ENCODE results near the gene GOLGA3.

Gene GOLGA3

DNA sequence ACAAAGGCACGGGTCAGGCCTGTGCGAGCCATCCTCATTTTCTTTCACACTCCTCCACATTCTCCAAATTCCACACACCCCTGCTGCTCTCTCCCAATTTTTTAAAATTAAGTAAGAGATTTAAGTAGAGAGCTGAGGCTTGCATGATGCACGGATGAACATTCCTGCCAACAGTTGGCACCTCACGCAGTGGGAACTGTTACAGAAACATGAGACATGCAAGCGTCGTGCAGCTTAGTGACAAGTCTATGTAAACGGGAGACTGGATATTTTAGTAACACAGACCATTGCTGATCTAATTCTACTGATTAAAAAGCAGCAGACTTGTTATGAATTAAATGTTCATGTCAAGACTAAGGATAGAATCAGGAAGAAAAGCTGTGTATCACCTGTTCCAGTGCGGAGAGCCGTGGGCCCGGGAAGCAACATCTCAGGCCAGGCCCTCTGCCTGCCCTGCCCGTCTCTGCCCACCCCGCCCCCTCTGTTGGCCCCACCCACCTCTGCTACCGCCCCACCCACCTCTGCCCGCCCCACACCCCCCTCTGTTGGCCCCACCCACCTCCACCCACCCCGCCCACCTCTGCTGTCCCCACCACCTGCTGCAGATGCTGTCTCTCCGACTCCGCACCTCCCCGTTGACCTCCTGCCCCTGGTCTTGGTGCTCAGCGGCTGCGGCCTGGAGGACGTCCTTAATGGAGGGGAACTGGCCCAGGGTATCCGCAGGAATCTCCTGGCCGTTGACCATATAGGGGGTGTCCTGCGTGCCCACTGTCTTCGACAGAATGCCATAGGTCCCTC lies 21.2 kb downstream of the GOLGA3 start:
- TF ChIP-seq, protein P1, sequence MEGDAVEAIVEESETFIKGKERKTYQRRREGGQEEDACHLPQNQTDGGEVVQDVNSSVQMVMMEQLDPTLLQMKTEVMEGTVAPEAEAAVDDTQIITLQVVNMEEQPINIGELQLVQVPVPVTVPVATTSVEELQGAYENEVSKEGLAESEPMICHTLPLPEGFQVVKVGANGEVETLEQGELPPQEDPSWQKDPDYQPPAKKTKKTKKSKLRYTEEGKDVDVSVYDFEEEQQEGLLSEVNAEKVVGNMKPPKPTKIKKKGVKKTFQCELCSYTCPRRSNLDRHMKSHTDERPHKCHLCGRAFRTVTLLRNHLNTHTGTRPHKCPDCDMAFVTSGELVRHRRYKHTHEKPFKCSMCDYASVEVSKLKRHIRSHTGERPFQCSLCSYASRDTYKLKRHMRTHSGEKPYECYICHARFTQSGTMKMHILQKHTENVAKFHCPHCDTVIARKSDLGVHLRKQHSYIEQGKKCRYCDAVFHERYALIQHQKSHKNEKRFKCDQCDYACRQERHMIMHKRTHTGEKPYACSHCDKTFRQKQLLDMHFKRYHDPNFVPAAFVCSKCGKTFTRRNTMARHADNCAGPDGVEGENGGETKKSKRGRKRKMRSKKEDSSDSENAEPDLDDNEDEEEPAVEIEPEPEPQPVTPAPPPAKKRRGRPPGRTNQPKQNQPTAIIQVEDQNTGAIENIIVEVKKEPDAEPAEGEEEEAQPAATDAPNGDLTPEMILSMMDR (conservative IDR thresholded peaks at IDR 0.05; ENCODE audit: low read depth, low read length): no peak
- DNase-seq (ENCODE audit: low read depth): no peak

GRCh38 chr12:132806857-132807256 lies 21.8 kb downstream of the GOLGA3 start:
- H3K4me3 ChIP-seq (ENCODE audit: low read depth, low read length): no peak overlapping the region
- TF ChIP-seq, protein P1 (conservative IDR thresholded peaks at IDR 0.05; ENCODE audit: low read depth, low read length): no peak
- no peak for DNase-seq (ENCODE audit: low read depth)

More for the DNA sequence above, 21.2 kb downstream of the GOLGA3 start:
- H3K4me3 ChIP-seq (ENCODE audit: low read depth, low read length): no peak overlapping the region

DNA sequence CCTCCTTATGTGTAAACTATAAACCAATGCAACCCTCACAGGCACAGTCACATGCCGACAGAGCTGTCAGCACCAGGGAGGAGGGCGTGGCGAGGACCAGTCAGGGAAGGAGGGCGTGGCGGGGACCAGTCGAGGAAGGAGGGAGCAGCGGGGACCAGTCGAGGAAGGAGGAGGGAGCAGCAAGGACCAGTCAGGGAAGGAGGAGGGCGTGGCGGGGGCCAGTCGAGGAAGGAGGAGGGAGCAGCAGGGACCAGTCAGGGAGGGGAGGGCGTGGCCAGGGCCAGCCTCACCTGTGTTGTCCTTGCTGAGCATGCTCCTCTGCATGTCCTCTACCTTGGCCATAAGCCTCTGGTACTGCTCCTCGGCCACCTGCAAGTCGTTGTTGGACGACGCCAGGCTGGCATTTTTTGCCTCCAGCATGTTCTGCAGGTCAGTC lies 24.2 kb downstream of the GOLGA3 start:
- TF ChIP-seq, protein P1 (conservative IDR thresholded peaks at IDR 0.05; ENCODE audit: low read depth, low read length): no peak
- DNase-seq (ENCODE audit: low read depth): no peak
- H3K4me3 ChIP-seq (ENCODE audit: low read depth, low read length): no peak overlapping the region

DNA sequence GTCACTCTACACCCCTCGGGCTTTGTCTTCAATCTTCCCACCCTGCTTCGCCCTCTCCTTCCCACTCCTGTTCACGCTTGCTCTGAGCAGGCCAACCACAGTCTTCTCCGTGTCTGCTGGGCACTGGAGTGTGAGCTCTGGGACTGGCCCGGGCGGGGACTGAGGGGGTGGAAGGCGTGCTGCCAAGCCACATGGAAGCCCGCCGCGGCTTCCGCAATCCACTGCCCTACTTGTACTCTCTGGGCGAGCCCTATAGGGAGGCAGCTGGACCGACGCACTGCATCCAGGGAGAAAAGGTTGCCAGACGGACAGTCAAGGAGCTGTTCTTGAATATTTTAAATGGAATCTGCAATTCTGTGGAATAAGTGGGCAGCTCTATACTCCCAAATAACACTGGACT lies 24.8 kb downstream of the GOLGA3 start:
- DNase-seq (ENCODE audit: low read depth): no peak
- TF ChIP-seq, protein P1 (conservative IDR thresholded peaks at IDR 0.05; ENCODE audit: low read depth, low read length): no peak
- no peak overlapping the region for H3K4me3 ChIP-seq (ENCODE audit: low read depth, low read length)

DNA sequence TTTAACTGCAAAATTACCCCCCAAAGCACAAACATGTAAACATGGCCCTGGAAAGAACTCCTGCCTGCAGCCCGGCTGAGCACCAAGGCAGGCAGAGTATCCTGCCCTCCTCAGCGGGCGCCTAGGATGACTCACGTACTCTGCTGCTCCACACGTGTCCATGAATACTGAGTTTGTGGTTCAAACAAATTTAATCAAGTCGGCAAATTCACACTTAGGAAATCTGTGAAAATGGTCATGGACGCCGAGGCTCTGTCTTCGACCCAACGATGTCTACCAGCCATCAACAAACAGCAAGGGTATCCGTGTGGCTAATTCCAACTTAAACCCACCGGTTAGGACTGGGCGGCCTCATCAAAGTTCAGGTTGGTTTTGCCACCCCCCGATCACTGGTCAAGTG lies 25.5 kb downstream of the GOLGA3 start:
- no peak for DNase-seq (ENCODE audit: low read depth)
- no peak overlapping the region for H3K4me3 ChIP-seq (ENCODE audit: low read depth, low read length)
- TF ChIP-seq, protein P1 (conservative IDR thresholded peaks at IDR 0.05; ENCODE audit: low read depth, low read length): no peak

GRCh38 chr12:132801741-132802140 lies 26.9 kb downstream of the GOLGA3 start:
- no peak for DNase-seq (ENCODE audit: low read depth)
- no peak overlapping the region for H3K4me3 ChIP-seq (ENCODE audit: low read depth, low read length)
- TF ChIP-seq, protein P1 (conservative IDR thresholded peaks at IDR 0.05; ENCODE audit: low read depth, low read length): no peak

DNA sequence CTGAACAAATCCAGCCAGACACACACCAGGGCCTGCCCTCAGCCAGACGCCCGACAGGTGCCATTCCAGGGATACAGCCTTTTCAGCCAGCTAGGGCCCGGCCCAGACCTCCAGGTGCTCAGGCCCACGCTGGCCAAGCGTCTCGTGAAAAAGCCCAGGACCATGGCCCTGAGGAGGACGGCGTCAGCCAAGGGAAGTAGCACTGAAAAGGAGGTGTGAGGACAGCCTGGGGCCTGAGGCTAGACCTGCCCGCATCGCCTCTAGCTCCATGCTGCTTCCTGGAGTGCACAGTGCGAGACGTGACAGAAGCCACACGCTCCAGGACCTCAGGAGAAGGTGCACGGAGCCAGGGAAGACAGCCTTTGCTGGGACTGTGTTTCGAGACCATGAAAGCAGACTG lies 29.8 kb downstream of the GOLGA3 start:
- no peak overlapping the region for H3K4me3 ChIP-seq (ENCODE audit: low read depth, low read length)
- TF ChIP-seq, protein P1 (conservative IDR thresholded peaks at IDR 0.05; ENCODE audit: low read depth, low read length): no peak
- DNase-seq (ENCODE audit: low read depth): no peak

All from choroid plexus epithelial cell (primary cell).